ENCODE data around the gene TIMM8A.
A peak's percentile ranks its signal among the peaks of the same experiment; 100 is the strongest.

Gene TIMM8A

GRCh38 chrX:101385795-101386541 is 37.4 kb upstream of the TIMM8A start, which contains the start of gene BTK:
Gene BTK (minus strand): TSS chrX:101386191. CDS start chrX:101375284, 10,907 bp downstream.
- Histone ChIP-seq H3K27me3 (ENCODE audit: control insufficient read depth in 1 of 2, insufficient read depth in 2 of 2, low read length in 2 of 2) (no peaks in the 10 kb centered on the region), H3K4me3 (ENCODE audit: low read depth in 1 of 2, low read length in 2 of 2) (peak within 1 kb of the TSS; percentile 43 to 60), H3K27ac (ENCODE audit: low read depth, low read length) (no peak within 1 kb of the TSS), H3K36me3 (ENCODE audit: control insufficient read depth in 1 of 2, insufficient read depth in 2 of 2, low read length in 2 of 2) (no peaks in the 10 kb centered on the region), H3K9ac (ENCODE audit: low read depth in 1 of 2, low read length in 2 of 2) (peak within 1 kb of the TSS in 1 of 2 donors; percentile 43), H3K4me1 (ENCODE audit: control insufficient read depth in 1 of 2, insufficient read depth in 2 of 2, low read length in 2 of 2) (no peaks in the 10 kb centered on the region), H3K9me3 (ENCODE audit: control insufficient read depth in 1 of 2, low read length in 2 of 2) (no peaks in the 10 kb centered on the region)

GRCh38 chrX:101385026-101385684 is 36.6 kb upstream of the TIMM8A start:
- H3K4me3 ChIP-seq (ENCODE audit: low read depth in 1 of 2, low read length in 2 of 2), result peak overlapping the region; percentile 43 to 60

GRCh38 chrX:101383679-101384205 is 35.2 kb upstream of the TIMM8A start:
- Histone ChIP-seq H3K27me3 (ENCODE audit: control insufficient read depth in 1 of 2, insufficient read depth in 2 of 2, low read length in 2 of 2) (no peaks in the 10 kb centered on the region), H3K36me3 (ENCODE audit: control insufficient read depth in 1 of 2, insufficient read depth in 2 of 2, low read length in 2 of 2) (no peaks in the 10 kb centered on the region), H3K4me1 (ENCODE audit: control insufficient read depth in 1 of 2, insufficient read depth in 2 of 2, low read length in 2 of 2) (no peaks in the 10 kb centered on the region)

More at GRCh38 chrX:101385026-101385684, 36.6 kb upstream of the TIMM8A start:
- peak overlapping the region in 1 of 2 donors; percentile 43 for H3K9ac ChIP-seq (ENCODE audit: low read depth in 1 of 2, low read length in 2 of 2)
- no peaks in the 10 kb centered on the region for H3K4me1 ChIP-seq (ENCODE audit: control insufficient read depth in 1 of 2, insufficient read depth in 2 of 2, low read length in 2 of 2)
- no peak overlapping the region for H3K27ac ChIP-seq (ENCODE audit: low read depth, low read length)
- no peaks in the 10 kb centered on the region for H3K27me3 ChIP-seq (ENCODE audit: control insufficient read depth in 1 of 2, insufficient read depth in 2 of 2, low read length in 2 of 2)
- no peaks in the 10 kb centered on the region for H3K9me3 ChIP-seq (ENCODE audit: control insufficient read depth in 1 of 2, low read length in 2 of 2)
- H3K36me3 ChIP-seq (ENCODE audit: control insufficient read depth in 1 of 2, insufficient read depth in 2 of 2, low read length in 2 of 2), result no peaks in the 10 kb centered on the region

GRCh38 chrX:101377547-101377946 is 29.0 kb upstream of the TIMM8A start:
- H3K4me1 ChIP-seq (ENCODE audit: control insufficient read depth in 1 of 2, insufficient read depth in 2 of 2, low read length in 2 of 2), result no peaks in the 10 kb centered on the region
- no peak overlapping the region for H3K27ac ChIP-seq (ENCODE audit: low read depth, low read length)
- H3K9ac ChIP-seq (ENCODE audit: low read depth in 1 of 2, low read length in 2 of 2), result no peak overlapping the region
- H3K27me3 ChIP-seq (ENCODE audit: control insufficient read depth in 1 of 2, insufficient read depth in 2 of 2, low read length in 2 of 2), result no peaks in the 10 kb centered on the region
- no peaks in the 10 kb centered on the region for H3K9me3 ChIP-seq (ENCODE audit: control insufficient read depth in 1 of 2, low read length in 2 of 2)
- H3K36me3 ChIP-seq (ENCODE audit: control insufficient read depth in 1 of 2, insufficient read depth in 2 of 2, low read length in 2 of 2), result no peaks in the 10 kb centered on the region
- H3K4me3 ChIP-seq (ENCODE audit: low read depth in 1 of 2, low read length in 2 of 2), result no peak overlapping the region

More at GRCh38 chrX:101383679-101384205, 35.2 kb upstream of the TIMM8A start:
- H3K4me3 ChIP-seq (ENCODE audit: low read depth in 1 of 2, low read length in 2 of 2), result no peak overlapping the region
- H3K9ac ChIP-seq (ENCODE audit: low read depth in 1 of 2, low read length in 2 of 2), result no peak overlapping the region
- no peak overlapping the region for H3K27ac ChIP-seq (ENCODE audit: low read depth, low read length)
- no peaks in the 10 kb centered on the region for H3K9me3 ChIP-seq (ENCODE audit: control insufficient read depth in 1 of 2, low read length in 2 of 2)

GRCh38 chrX:101370888-101371504 is 22.5 kb upstream of the TIMM8A start:
- Histone ChIP-seq H3K27ac (ENCODE audit: low read depth, low read length) (no peak overlapping the region), H3K9me3 (ENCODE audit: control insufficient read depth in 1 of 2, low read length in 2 of 2) (no peaks in the 10 kb centered on the region), H3K4me3 (ENCODE audit: low read depth in 1 of 2, low read length in 2 of 2) (no peak overlapping the region), H3K27me3 (ENCODE audit: control insufficient read depth in 1 of 2, insufficient read depth in 2 of 2, low read length in 2 of 2) (no peaks in the 10 kb centered on the region), H3K4me1 (ENCODE audit: control insufficient read depth in 1 of 2, insufficient read depth in 2 of 2, low read length in 2 of 2) (no peaks in the 10 kb centered on the region), H3K9ac (ENCODE audit: low read depth in 1 of 2, low read length in 2 of 2) (no peak overlapping the region), H3K36me3 (ENCODE audit: control insufficient read depth in 1 of 2, insufficient read depth in 2 of 2, low read length in 2 of 2) (no peaks in the 10 kb centered on the region)

- no peak overlapping the region for H3K4me3 ChIP-seq (ENCODE audit: low read depth in 1 of 2, low read length in 2 of 2)
- no peak overlapping the region for H3K27ac ChIP-seq (ENCODE audit: low read depth, low read length)
- no peaks in the 10 kb centered on the region for H3K9me3 ChIP-seq (ENCODE audit: control insufficient read depth in 1 of 2, low read length in 2 of 2)
- no peak overlapping the region for H3K9ac ChIP-seq (ENCODE audit: low read depth in 1 of 2, low read length in 2 of 2)
- H3K27me3 ChIP-seq (ENCODE audit: control insufficient read depth in 1 of 2, insufficient read depth in 2 of 2, low read length in 2 of 2), result no peaks in the 10 kb centered on the region
- no peaks in the 10 kb centered on the region for H3K36me3 ChIP-seq (ENCODE audit: control insufficient read depth in 1 of 2, insufficient read depth in 2 of 2, low read length in 2 of 2)
- no peaks in the 10 kb centered on the region for H3K4me1 ChIP-seq (ENCODE audit: control insufficient read depth in 1 of 2, insufficient read depth in 2 of 2, low read length in 2 of 2)
These were observed 21.1 kb upstream of the TIMM8A start for GRCh38 chrX:101369687-101370086.

GRCh38 chrX:101368800-101369199 is 20.3 kb upstream of the TIMM8A start:
- Histone ChIP-seq H3K9ac (ENCODE audit: low read depth in 1 of 2, low read length in 2 of 2) (no peak overlapping the region), H3K4me3 (ENCODE audit: low read depth in 1 of 2, low read length in 2 of 2) (no peak overlapping the region), H3K27me3 (ENCODE audit: control insufficient read depth in 1 of 2, insufficient read depth in 2 of 2, low read length in 2 of 2) (no peaks in the 10 kb centered on the region), H3K27ac (ENCODE audit: low read depth, low read length) (no peak overlapping the region), H3K9me3 (ENCODE audit: control insufficient read depth in 1 of 2, low read length in 2 of 2) (no peaks in the 10 kb centered on the region), H3K36me3 (ENCODE audit: control insufficient read depth in 1 of 2, insufficient read depth in 2 of 2, low read length in 2 of 2) (no peaks in the 10 kb centered on the region), H3K4me1 (ENCODE audit: control insufficient read depth in 1 of 2, insufficient read depth in 2 of 2, low read length in 2 of 2) (no peaks in the 10 kb centered on the region)

- Histone ChIP-seq H3K36me3 (ENCODE audit: control insufficient read depth in 1 of 2, insufficient read depth in 2 of 2, low read length in 2 of 2) (no peaks in the 10 kb centered on the region), H3K4me3 (ENCODE audit: low read depth in 1 of 2, low read length in 2 of 2) (no peak overlapping the region), H3K27ac (ENCODE audit: low read depth, low read length) (no peak overlapping the region), H3K9ac (ENCODE audit: low read depth in 1 of 2, low read length in 2 of 2) (no peak overlapping the region), H3K9me3 (ENCODE audit: control insufficient read depth in 1 of 2, low read length in 2 of 2) (no peaks in the 10 kb centered on the region), H3K4me1 (ENCODE audit: control insufficient read depth in 1 of 2, insufficient read depth in 2 of 2, low read length in 2 of 2) (no peaks in the 10 kb centered on the region), H3K27me3 (ENCODE audit: control insufficient read depth in 1 of 2, insufficient read depth in 2 of 2, low read length in 2 of 2) (no peaks in the 10 kb centered on the region)
These were observed 16.8 kb upstream of the TIMM8A start for GRCh38 chrX:101365301-101365795.

- no peak overlapping the region for H3K27ac ChIP-seq (ENCODE audit: low read depth, low read length)
- no peak overlapping the region for H3K9ac ChIP-seq (ENCODE audit: low read depth in 1 of 2, low read length in 2 of 2)
- no peaks in the 10 kb centered on the region for H3K36me3 ChIP-seq (ENCODE audit: control insufficient read depth in 1 of 2, insufficient read depth in 2 of 2, low read length in 2 of 2)
- no peak overlapping the region for H3K4me3 ChIP-seq (ENCODE audit: low read depth in 1 of 2, low read length in 2 of 2)
- H3K4me1 ChIP-seq (ENCODE audit: control insufficient read depth in 1 of 2, insufficient read depth in 2 of 2, low read length in 2 of 2), result no peaks in the 10 kb centered on the region
- no peaks in the 10 kb centered on the region for H3K27me3 ChIP-seq (ENCODE audit: control insufficient read depth in 1 of 2, insufficient read depth in 2 of 2, low read length in 2 of 2)
- H3K9me3 ChIP-seq (ENCODE audit: control insufficient read depth in 1 of 2, low read length in 2 of 2), result no peaks in the 10 kb centered on the region
These were observed 14.2 kb upstream of the TIMM8A start for GRCh38 chrX:101362757-101363156.

GRCh38 chrX:101362116-101362515 is 13.6 kb upstream of the TIMM8A start:
- Histone ChIP-seq H3K4me1 (ENCODE audit: control insufficient read depth in 1 of 2, insufficient read depth in 2 of 2, low read length in 2 of 2) (no peaks in the 10 kb centered on the region), H3K27ac (ENCODE audit: low read depth, low read length) (no peak overlapping the region), H3K9me3 (ENCODE audit: control insufficient read depth in 1 of 2, low read length in 2 of 2) (no peaks in the 10 kb centered on the region), H3K27me3 (ENCODE audit: control insufficient read depth in 1 of 2, insufficient read depth in 2 of 2, low read length in 2 of 2) (no peaks in the 10 kb centered on the region), H3K9ac (ENCODE audit: low read depth in 1 of 2, low read length in 2 of 2) (no peak overlapping the region), H3K36me3 (ENCODE audit: control insufficient read depth in 1 of 2, insufficient read depth in 2 of 2, low read length in 2 of 2) (no peaks in the 10 kb centered on the region), H3K4me3 (ENCODE audit: low read depth in 1 of 2, low read length in 2 of 2) (no peak overlapping the region)

Measured in duodenal mucosa (tissue), 2 donors.